ENCODE data around the gene NLRC4.

DNA sequence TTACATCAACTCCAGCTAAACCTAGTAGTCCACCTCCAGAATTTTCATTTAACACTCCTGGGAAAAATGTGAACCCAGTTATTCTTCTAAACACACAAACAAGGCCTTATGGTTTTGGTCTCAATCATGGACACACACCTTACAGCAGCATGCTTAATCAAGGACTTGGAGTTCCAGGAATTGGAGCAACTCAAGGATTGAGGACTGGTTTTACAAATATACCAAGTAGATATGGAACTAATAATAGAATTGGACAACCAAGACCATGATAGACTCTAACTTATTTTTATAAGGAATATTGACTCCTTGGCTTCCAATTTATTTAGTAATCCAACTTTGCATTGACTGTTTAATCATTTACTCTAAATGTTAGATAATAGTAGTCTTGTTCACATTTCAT, 44.2 kb downstream of the NLRC4 start:
- TF ChIP-seq TAF1 (IDR thresholded peaks at IDR 0.05; ENCODE audit: borderline replicate concordance, insufficient read depth, low read length): no peak
- no peak for TF ChIP-seq POLR2AphosphoS5 (IDR thresholded peaks at IDR 0.05; ENCODE audit: low read depth, low read length)
- no peak for TF ChIP-seq SIN3A (IDR thresholded peaks at IDR 0.05; ENCODE audit: borderline replicate concordance, insufficient read depth, low read length)
- TF ChIP-seq, protein P1, sequence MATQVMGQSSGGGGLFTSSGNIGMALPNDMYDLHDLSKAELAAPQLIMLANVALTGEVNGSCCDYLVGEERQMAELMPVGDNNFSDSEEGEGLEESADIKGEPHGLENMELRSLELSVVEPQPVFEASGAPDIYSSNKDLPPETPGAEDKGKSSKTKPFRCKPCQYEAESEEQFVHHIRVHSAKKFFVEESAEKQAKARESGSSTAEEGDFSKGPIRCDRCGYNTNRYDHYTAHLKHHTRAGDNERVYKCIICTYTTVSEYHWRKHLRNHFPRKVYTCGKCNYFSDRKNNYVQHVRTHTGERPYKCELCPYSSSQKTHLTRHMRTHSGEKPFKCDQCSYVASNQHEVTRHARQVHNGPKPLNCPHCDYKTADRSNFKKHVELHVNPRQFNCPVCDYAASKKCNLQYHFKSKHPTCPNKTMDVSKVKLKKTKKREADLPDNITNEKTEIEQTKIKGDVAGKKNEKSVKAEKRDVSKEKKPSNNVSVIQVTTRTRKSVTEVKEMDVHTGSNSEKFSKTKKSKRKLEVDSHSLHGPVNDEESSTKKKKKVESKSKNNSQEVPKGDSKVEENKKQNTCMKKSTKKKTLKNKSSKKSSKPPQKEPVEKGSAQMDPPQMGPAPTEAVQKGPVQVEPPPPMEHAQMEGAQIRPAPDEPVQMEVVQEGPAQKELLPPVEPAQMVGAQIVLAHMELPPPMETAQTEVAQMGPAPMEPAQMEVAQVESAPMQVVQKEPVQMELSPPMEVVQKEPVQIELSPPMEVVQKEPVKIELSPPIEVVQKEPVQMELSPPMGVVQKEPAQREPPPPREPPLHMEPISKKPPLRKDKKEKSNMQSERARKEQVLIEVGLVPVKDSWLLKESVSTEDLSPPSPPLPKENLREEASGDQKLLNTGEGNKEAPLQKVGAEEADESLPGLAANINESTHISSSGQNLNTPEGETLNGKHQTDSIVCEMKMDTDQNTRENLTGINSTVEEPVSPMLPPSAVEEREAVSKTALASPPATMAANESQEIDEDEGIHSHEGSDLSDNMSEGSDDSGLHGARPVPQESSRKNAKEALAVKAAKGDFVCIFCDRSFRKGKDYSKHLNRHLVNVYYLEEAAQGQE (IDR thresholded peaks at IDR 0.05; ENCODE audit: insufficient read depth in 1 of 2, low read depth in 2 of 2, low read length in 2 of 2): no peak
